Osteoblast (primary cell): ENCODE measurements around the gene MICALL2. TPM values are rescaled to one million over a fixed set of nuclear protein-coding genes. Genes with fewer than 3 reads are reported as not detected.
"Not testable (repeated sequence)": the region's sequence is repeated elsewhere in the genome, so short reads cannot be mapped to it uniquely, and the experiment has no call there.

ENCODE experiments used
- DNase-seq: peaks from one replicate; pipeline ENCODE4 v3.0.0; 2011; ENCODE audit warnings: low spot score, mixed read lengths; ENCODE audit not compliant: insufficient read length; ENCODE audit errors: missing footprints
- H2AFZ ChIP-seq: 2 replicates; pipeline ENCODE4 v1.6.0; 2011; ENCODE audit warnings: mild to moderate bottlenecking, low read length
- H3K27ac ChIP-seq: 2 replicates; pipeline ENCODE4 v1.5.1; 2011; ENCODE audit warnings: mild to moderate bottlenecking, low read depth, low read length, moderate library complexity
- H3K27me3 ChIP-seq: 2 replicates; pipeline ENCODE4 v1.6.0; 2012; ENCODE audit warnings: mild to moderate bottlenecking, control low read depth, inconsistent platforms, low read length, moderate library complexity; ENCODE audit not compliant: insufficient read depth
- H3K36me3 ChIP-seq: 2 replicates; pipeline ENCODE4 v1.5.1; 2011; ENCODE audit warnings: mild to moderate bottlenecking, low read length, control low read depth, moderate library complexity; ENCODE audit not compliant: insufficient read depth
- H3K4me1 ChIP-seq: 2 replicates; pipeline ENCODE4 v1.5.1; 2011; ENCODE audit warnings: mild to moderate bottlenecking, low read length, control low read depth, moderate library complexity; ENCODE audit not compliant: insufficient read depth
- H3K4me2 ChIP-seq: 2 replicates; pipeline ENCODE4 v1.6.0; 2011; ENCODE audit warnings: mild to moderate bottlenecking, low read length; ENCODE audit not compliant: insufficient read depth
- H3K4me3 ChIP-seq: fragments of 200-600 bp; sonication (generic); 3 replicates; pipeline ENCODE4 v1.5.1; 2012; ENCODE audit warnings: mild to moderate bottlenecking, low read length, inconsistent platforms; ENCODE audit not compliant: insufficient read depth
- H3K79me2 ChIP-seq: 2 replicates; pipeline ENCODE4 v1.6.0; 2012; ENCODE audit warnings: mild to moderate bottlenecking, low read length, control low read depth, inconsistent platforms; ENCODE audit not compliant: insufficient read depth
- H3K9me3 ChIP-seq: 2 replicates; pipeline ENCODE4 v1.5.1; 2011; ENCODE audit warnings: low read depth, low read length, control low read depth
- H4K20me1 ChIP-seq: 2 replicates; pipeline ENCODE4 v1.6.0; 2012; ENCODE audit warnings: mild to moderate bottlenecking, low read length, control low read depth; ENCODE audit not compliant: insufficient read depth
- total RNA-seq: library from RNA; depleted of rRNA; stranded (reverse); fragments of >200 nt; gene quantifications from 2 replicates; pipeline ENCODE4 v1.2.3, GENCODE V29; 2012
- TF ChIP-seq, protein P1 (sequence below): IDR thresholded peaks from 2 replicates; pipeline ENCODE4 v1.5.1; 2011; ENCODE audit warnings: mild to moderate bottlenecking, low read depth, low read length, moderate library complexity; ENCODE audit errors: extremely low read depth

MICALL2 gene
- total RNA-seq, 1 donor = 30.4 TPM

DNA sequence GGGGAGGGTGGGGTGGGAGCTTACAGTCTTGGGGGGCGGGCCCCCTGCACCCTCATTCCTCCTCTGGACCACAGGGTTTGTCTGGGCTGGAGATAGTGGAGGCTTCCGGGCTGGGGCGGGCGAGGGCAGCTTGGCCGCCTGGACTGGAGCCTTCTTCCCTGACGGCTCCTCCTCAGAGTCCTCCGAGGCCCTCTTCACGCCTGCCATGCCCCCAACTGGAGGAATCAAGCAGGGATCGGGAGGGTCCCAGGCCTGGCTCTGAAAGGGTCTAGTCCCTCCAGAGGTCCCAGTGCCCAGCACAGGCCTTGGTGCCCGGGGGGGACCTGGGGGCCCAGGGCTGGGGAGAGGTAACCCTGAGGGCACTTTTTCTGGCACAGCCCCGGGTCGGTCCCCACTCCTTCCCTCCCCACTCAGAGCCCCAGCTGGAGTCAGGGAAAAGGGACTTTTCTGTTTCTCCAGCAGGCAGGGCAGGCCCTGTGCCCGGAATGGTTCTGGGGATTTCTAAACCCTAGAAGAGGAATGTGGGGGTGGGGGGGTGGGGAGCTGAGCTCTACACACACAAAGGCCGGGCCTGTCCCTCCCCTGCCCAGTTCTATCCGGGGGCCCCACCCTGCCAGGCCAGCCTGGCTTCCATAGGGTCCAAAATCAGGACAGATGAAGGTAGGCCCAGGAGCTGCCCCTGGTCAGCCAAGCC is 11.6 kb downstream of the MICALL2 start:
- Histone ChIP-seq H2AFZ (no peak overlapping the region), H3K27me3 (no peaks in the 10 kb centered on the region), H4K20me1 (peaks cover 15% of the 10 kb centered on the region), H3K4me1 (no peaks in the 10 kb centered on the region), H3K79me2 (peaks cover 29% of the 10 kb centered on the region), H3K9me3 (no peaks in the 10 kb centered on the region), H3K27ac (no peak overlapping the region), H3K36me3 (peaks cover 18% of the 10 kb centered on the region), H3K4me2 (no peak overlapping the region), H3K4me3 (no peak overlapping the region)
- DNase-seq = peak; percentile 97
- TF ChIP-seq, protein P1, sequence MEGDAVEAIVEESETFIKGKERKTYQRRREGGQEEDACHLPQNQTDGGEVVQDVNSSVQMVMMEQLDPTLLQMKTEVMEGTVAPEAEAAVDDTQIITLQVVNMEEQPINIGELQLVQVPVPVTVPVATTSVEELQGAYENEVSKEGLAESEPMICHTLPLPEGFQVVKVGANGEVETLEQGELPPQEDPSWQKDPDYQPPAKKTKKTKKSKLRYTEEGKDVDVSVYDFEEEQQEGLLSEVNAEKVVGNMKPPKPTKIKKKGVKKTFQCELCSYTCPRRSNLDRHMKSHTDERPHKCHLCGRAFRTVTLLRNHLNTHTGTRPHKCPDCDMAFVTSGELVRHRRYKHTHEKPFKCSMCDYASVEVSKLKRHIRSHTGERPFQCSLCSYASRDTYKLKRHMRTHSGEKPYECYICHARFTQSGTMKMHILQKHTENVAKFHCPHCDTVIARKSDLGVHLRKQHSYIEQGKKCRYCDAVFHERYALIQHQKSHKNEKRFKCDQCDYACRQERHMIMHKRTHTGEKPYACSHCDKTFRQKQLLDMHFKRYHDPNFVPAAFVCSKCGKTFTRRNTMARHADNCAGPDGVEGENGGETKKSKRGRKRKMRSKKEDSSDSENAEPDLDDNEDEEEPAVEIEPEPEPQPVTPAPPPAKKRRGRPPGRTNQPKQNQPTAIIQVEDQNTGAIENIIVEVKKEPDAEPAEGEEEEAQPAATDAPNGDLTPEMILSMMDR = no peak

DNA sequence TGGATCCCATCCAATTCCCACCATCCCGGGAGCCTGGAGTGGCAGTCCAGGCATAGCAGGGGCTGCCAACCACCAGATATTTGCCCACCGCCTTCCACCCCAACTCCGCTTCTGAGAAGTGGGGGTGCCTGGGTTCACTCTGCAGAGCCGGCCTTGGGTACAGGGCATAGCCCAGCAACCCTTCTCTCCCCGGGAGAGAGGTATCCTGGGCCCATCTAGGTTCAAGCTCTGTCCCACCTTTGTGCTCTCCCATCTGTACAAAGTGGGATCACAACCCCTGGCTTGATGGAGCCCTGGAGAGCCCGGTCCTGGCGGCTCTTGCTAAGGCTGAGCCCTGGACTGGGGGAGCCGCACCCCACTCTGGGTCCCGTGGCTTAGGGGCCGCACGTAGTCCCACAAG is 12.2 kb downstream of the MICALL2 start:
- H3K9me3 ChIP-seq = no peaks in the 10 kb centered on the region
- TF ChIP-seq, protein P1 = no peak
- no peak overlapping the region for H3K4me2 ChIP-seq
- H3K4me1 ChIP-seq = no peaks in the 10 kb centered on the region
- H3K36me3 ChIP-seq = peaks cover 20% of the 10 kb centered on the region
- no peaks in the 10 kb centered on the region for H3K27me3 ChIP-seq
- no peak for DNase-seq
- H2AFZ ChIP-seq = no peak overlapping the region
- no peak overlapping the region for H3K4me3 ChIP-seq
- peaks cover 23% of the 10 kb centered on the region for H3K79me2 ChIP-seq
- no peak overlapping the region for H3K27ac ChIP-seq
- peaks cover 16% of the 10 kb centered on the region for H4K20me1 ChIP-seq

DNA sequence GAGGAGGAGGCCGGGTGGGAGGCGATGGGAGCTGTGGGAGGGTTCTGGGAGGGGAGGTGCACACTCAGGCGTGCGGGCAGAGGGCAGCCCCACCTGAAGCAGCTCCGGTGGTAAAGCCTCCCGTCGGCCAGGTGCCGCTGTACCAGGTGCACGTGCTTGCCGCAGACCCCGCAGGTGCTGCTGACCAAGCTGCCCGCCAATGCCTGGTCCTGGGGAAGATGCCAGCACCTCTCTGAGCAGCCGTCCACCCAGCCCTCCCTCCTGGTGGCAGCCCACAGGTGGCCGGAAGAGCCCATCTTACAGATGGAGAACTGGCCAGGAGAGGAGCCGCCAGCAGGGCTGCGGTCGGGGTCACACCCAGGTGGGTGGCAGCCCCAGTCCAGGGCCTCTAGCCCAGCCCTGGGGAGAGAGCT is 12.6 kb downstream of the MICALL2 start:
- Histone ChIP-seq H3K9me3 (no peaks in the 10 kb centered on the region), H3K4me2 (no peak overlapping the region), H3K79me2 (peaks cover 18% of the 10 kb centered on the region), H4K20me1 (peaks cover 21% of the 10 kb centered on the region), H3K4me3 (no peak overlapping the region), H2AFZ (no peak overlapping the region), H3K4me1 (no peaks in the 10 kb centered on the region), H3K27me3 (no peaks in the 10 kb centered on the region), H3K36me3 (peaks cover 25% of the 10 kb centered on the region), H3K27ac (no peak overlapping the region)
- TF ChIP-seq, protein P1 = no peak
- no peak for DNase-seq

- not testable (repeated sequence) for H3K4me3 ChIP-seq, H3K27ac ChIP-seq, H3K4me1 ChIP-seq, DNase-seq, H3K4me2 ChIP-seq, H2AFZ ChIP-seq, H3K9me3 ChIP-seq, H3K27me3 ChIP-seq
- Histone ChIP-seq H3K79me2 (peaks cover 12% of the 10 kb centered on the region), H4K20me1 (peaks cover 22% of the 10 kb centered on the region), H3K36me3 (peaks cover 25% of the 10 kb centered on the region)
Observed at GRCh38 chr7:1446026-1446425, 13.2 kb downstream of the MICALL2 start.
